ENCODE measurements around the gene CCDC57. TPM values are rescaled to one million over a fixed set of nuclear protein-coding genes. Genes with fewer than 3 reads are reported as not detected.

Gene CCDC57
- total and polyA plus RNA-seq, 4 donors = 5.4 to 19.1 (median 11.7) TPM

DNA sequence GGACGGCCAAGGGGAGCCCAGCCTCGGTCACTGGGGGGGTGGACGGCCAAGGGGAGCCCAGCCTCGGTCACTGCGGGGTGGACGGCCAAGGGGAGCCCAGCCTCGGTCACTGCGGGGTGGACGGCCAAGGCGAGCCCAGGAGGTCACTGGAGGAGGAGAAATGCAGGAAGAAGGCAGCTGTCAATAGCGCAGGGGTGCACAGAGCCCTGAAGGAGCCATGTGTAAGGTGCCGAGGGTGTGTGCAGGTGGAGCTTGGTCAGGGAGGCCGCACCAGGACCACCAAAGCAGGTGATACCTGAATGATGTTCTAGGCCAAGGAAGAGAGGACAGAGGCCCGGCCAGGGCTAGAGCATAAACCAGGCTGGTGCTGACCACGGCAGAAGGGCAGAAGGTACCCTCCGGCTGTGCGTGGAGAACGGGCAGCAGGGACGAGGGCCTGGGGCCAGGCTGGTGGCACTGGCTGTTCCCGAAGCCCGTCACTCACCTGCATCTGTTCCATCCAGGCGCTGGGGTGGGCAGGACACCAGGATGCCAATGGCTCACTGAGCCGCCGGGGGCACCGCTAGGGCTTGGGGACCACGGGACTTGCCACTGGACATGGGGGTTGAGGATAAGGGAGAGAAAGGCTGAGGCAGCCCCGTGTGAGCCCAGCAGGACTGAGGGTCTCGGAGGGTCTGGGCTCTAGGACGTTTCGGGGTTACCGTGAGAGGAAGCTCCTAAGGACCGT, 5.9 kb upstream of the CCDC57 start:
- H3K9ac ChIP-seq (ENCODE audit: low read depth in 1 of 2, low read length in 2 of 2) = no peak overlapping the region
- DNase-seq (ENCODE audit: low spot score) = no peak

DNA sequence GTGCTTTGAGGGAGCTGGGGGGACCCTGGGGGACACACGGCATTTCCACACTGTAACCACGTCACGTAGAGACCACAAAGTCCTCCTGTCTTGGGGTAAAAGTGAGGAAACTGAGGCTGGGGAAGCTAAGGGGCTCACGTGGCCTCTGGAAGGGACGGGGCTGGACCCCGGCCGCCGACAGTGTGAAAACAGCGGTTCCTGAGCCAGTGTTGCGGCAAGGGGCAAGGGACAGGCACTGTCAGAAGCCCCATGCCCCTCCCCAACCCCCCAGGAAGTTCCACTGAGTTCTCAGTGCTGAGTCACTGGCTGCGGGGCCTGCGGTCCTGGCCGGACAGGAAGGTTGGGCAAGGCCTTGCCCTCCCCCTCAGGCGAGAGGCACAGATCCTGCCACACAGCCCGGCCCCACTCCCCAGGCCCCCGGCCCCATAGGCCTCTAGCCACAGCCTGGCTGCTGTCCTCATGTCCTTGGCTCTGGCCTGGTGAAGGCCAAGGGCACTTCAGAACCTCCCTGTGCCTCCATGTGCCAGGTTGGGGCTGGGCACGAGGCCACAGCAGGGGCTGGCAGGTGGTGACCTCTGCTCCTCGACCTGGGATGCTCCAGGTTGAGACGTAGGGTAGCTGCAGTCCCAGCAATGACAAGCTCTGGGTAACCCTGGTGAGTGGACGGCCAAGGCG, 5.0 kb upstream of the CCDC57 start:
- no peak for DNase-seq (ENCODE audit: low spot score)
- TF ChIP-seq EGR1 (IDR thresholded peaks at IDR 0.05; ENCODE audit: low read depth in 2 of 2) (no peak), HNF4G (IDR thresholded peaks at IDR 0.05) (no peak), RXRA (IDR thresholded peaks at IDR 0.05) (no peak), SP1 (IDR thresholded peaks at IDR 0.05) (no peak), REST (IDR thresholded peaks at IDR 0.05) (no peak)
- TF ChIP-seq, protein P1, sequence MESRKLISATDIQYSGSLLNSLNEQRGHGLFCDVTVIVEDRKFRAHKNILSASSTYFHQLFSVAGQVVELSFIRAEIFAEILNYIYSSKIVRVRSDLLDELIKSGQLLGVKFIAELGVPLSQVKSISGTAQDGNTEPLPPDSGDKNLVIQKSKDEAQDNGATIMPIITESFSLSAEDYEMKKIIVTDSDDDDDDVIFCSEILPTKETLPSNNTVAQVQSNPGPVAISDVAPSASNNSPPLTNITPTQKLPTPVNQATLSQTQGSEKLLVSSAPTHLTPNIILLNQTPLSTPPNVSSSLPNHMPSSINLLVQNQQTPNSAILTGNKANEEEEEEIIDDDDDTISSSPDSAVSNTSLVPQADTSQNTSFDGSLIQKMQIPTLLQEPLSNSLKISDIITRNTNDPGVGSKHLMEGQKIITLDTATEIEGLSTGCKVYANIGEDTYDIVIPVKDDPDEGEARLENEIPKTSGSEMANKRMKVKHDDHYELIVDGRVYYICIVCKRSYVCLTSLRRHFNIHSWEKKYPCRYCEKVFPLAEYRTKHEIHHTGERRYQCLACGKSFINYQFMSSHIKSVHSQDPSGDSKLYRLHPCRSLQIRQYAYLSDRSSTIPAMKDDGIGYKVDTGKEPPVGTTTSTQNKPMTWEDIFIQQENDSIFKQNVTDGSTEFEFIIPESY (IDR thresholded peaks at IDR 0.05) = no peak
- TF ChIP-seq, protein P2, sequence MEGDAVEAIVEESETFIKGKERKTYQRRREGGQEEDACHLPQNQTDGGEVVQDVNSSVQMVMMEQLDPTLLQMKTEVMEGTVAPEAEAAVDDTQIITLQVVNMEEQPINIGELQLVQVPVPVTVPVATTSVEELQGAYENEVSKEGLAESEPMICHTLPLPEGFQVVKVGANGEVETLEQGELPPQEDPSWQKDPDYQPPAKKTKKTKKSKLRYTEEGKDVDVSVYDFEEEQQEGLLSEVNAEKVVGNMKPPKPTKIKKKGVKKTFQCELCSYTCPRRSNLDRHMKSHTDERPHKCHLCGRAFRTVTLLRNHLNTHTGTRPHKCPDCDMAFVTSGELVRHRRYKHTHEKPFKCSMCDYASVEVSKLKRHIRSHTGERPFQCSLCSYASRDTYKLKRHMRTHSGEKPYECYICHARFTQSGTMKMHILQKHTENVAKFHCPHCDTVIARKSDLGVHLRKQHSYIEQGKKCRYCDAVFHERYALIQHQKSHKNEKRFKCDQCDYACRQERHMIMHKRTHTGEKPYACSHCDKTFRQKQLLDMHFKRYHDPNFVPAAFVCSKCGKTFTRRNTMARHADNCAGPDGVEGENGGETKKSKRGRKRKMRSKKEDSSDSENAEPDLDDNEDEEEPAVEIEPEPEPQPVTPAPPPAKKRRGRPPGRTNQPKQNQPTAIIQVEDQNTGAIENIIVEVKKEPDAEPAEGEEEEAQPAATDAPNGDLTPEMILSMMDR (IDR thresholded peaks at IDR 0.05; ENCODE audit: low read depth, low read length, missing input control) = no peak
- TF ChIP-seq, protein P3, sequence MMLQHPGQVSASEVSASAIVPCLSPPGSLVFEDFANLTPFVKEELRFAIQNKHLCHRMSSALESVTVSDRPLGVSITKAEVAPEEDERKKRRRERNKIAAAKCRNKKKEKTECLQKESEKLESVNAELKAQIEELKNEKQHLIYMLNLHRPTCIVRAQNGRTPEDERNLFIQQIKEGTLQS (IDR thresholded peaks at IDR 0.05) = no peak
- Histone ChIP-seq H3K4me1 (ENCODE audit: control insufficient read depth in 4 of 4, insufficient read depth in 4 of 4, low read length in 3 of 4) (peaks cover 4 to 19% (median 11%) of the 10 kb centered on the region in 4 donors), H3K27me3 (ENCODE audit: control insufficient read depth in 4 of 4, insufficient read depth in 4 of 4, low read length in 3 of 4) (no peaks in the 10 kb centered on the region), H3K27ac (ENCODE audit: low read depth in 1 of 2, low read length in 2 of 2) (peak overlapping the region; percentile 60 to 82), H3K4me3 (ENCODE audit: low read depth in 1 of 3, low read length in 3 of 3) (no peak overlapping the region), H3K36me3 (ENCODE audit: control insufficient read depth in 4 of 4, insufficient read depth in 3 of 4, low read depth in 1 of 4, low read length in 3 of 4) (no peaks in the 10 kb centered on the region), H3K9me3 (ENCODE audit: control insufficient read depth in 4 of 4, low read length in 3 of 4) (no peaks in the 10 kb centered on the region), H3K9ac (ENCODE audit: low read depth in 1 of 2, low read length in 2 of 2) (no peak overlapping the region)
- WGBS = 75% methylated on average over 21 of the region's 21 CpGs

More for the DNA sequence above, 5.9 kb upstream of the CCDC57 start:
- Histone ChIP-seq H3K4me1 (ENCODE audit: control insufficient read depth in 4 of 4, insufficient read depth in 4 of 4, low read length in 3 of 4) (peaks cover 1 to 12% (median 8%) of the 10 kb centered on the region in 4 donors), H3K27ac (ENCODE audit: low read depth in 1 of 2, low read length in 2 of 2) (peak overlapping the region; percentile 48 to 60), H3K27me3 (ENCODE audit: control insufficient read depth in 4 of 4, insufficient read depth in 4 of 4, low read length in 3 of 4) (no peaks in the 10 kb centered on the region), H3K36me3 (ENCODE audit: control insufficient read depth in 4 of 4, insufficient read depth in 3 of 4, low read depth in 1 of 4, low read length in 3 of 4) (no peaks in the 10 kb centered on the region), H3K4me3 (ENCODE audit: low read depth in 1 of 3, low read length in 3 of 3) (no peak overlapping the region), H3K9me3 (ENCODE audit: control insufficient read depth in 4 of 4, low read length in 3 of 4) (no peaks in the 10 kb centered on the region)
- TF ChIP-seq HNF4A (conservative IDR thresholded peaks at IDR 0.05) (no peak), YY1 (IDR thresholded peaks at IDR 0.05) (no peak), RXRA (IDR thresholded peaks at IDR 0.05) (no peak), TAF1 (conservative IDR thresholded peaks at IDR 0.05) (no peak), GABPA (IDR thresholded peaks at IDR 0.05 in 1 of 2, conservative IDR thresholded peaks at IDR 0.05 in 1 of 2) (no peak), HNF4G (IDR thresholded peaks at IDR 0.05) (no peak), RAD21 (IDR thresholded peaks at IDR 0.05) (no peak), EGR1 (IDR thresholded peaks at IDR 0.05; ENCODE audit: low read depth in 2 of 2) (no peak), SP1 (IDR thresholded peaks at IDR 0.05) (no peak)
- TF ChIP-seq, protein P1 (IDR thresholded peaks at IDR 0.05) = no peak
- WGBS = 95% methylated on average over 32 of the region's 32 CpGs

All from liver (tissue), 9 donors.